Femur (tissue), 1 donor: ENCODE data around the gene UNKL.
"Not testable (repeated sequence)": the region's sequence is repeated elsewhere in the genome, so short reads cannot be mapped to it uniquely, and the experiment has no call there.

Experiments
- DNase-seq: peaks from one replicate; pipeline ENCODE4 v3.0.0-alpha.2; 2017

Gene UNKL

GRCh38 chr16:1445518-1446203 is 31.2 kb upstream of the UNKL start:
- DNase-seq: no peak

GRCh38 chr16:1444730-1445517 is 30.4 kb upstream of the UNKL start:
- no peak for DNase-seq

- DNase-seq: no peak
Observed at GRCh38 chr16:1443980-1444729, 29.7 kb upstream of the UNKL start, which contains the start of gene CCDC154. TSS of gene CCDC154 (minus strand) at chr16:1444556. CDS start at chr16:1444322, 234 bp downstream.

GRCh38 chr16:1443403-1443973 is 29.0 kb upstream of the UNKL start:
- DNase-seq: no peak

- DNase-seq: no peak
Observed at GRCh38 chr16:1442697-1443096, 28.2 kb upstream of the UNKL start.

- DNase-seq: no peak
Observed at GRCh38 chr16:1441391-1441829, 26.9 kb upstream of the UNKL start.

- not testable (repeated sequence) for DNase-seq
Observed at GRCh38 chr16:1439699-1440074, 25.2 kb upstream of the UNKL start.

- DNase-seq: no peak
Observed at GRCh38 chr16:1439058-1439698, 24.7 kb upstream of the UNKL start.

- DNase-seq: no peak
Observed at GRCh38 chr16:1438229-1439057, 23.9 kb upstream of the UNKL start.

GRCh38 chr16:1437606-1438005 is 23.1 kb upstream of the UNKL start:
- no peak for DNase-seq

GRCh38 chr16:1436731-1437355 is 22.3 kb upstream of the UNKL start:
- DNase-seq: no peak

- DNase-seq: no peak
Observed at GRCh38 chr16:1435921-1436697, 21.6 kb upstream of the UNKL start.

GRCh38 chr16:1434644-1435592 is 20.4 kb upstream of the UNKL start:
- DNase-seq: no peak

GRCh38 chr16:1433756-1434155 is 19.3 kb upstream of the UNKL start:
- no peak for DNase-seq

GRCh38 chr16:1433263-1433560 is 18.7 kb upstream of the UNKL start:
- no peak for DNase-seq

GRCh38 chr16:1432388-1433262 is 18.1 kb upstream of the UNKL start:
- DNase-seq: no peak

- DNase-seq: no peak
Observed at GRCh38 chr16:1431497-1432270, 17.2 kb upstream of the UNKL start.
